Mononuclear cell (primary cell): Measurements from ENCODE around the gene SAMD4B. TPM values are rescaled to one million over a fixed set of nuclear protein-coding genes. Genes with fewer than 3 reads are reported as not detected.

Source experiments
- H3K27me3 ChIP-seq: 2 replicates; pipeline ENCODE4 v1.6.0; 2011; ENCODE audit warnings: low read length, control low read depth; ENCODE audit not compliant: insufficient read depth
- H3K4me1 ChIP-seq: 2 replicates; pipeline ENCODE4 v1.5.1; 2011; ENCODE audit warnings: mild to moderate bottlenecking, low read length, control low read depth; ENCODE audit not compliant: insufficient read depth
- H3K4me3 ChIP-seq: 2 replicates; pipeline ENCODE4 v1.5.1; 2011; ENCODE audit warnings: mild to moderate bottlenecking, low read length, moderate library complexity
- H3K9me3 ChIP-seq: 2 replicates; pipeline ENCODE4 v1.5.1; 2011; ENCODE audit warnings: low read depth, mild to moderate bottlenecking, control low read depth, low read length
- total RNA-seq: library from RNA; depleted of rRNA; stranded (reverse); fragments of >200 nt; gene quantifications from one replicate; pipeline ENCODE4 v1.2.3, GENCODE V29; 2012

The SAMD4B gene
- total RNA-seq, 1 donor, result 30.0 TPM

- no peaks in the 10 kb centered on the region for H3K9me3 ChIP-seq
- no peak overlapping the region for H3K4me3 ChIP-seq
- no peaks in the 10 kb centered on the region for H3K27me3 ChIP-seq
- no peaks in the 10 kb centered on the region for H3K4me1 ChIP-seq
These were observed 78.5 kb downstream of the SAMD4B start for GRCh38 chr19:39420769-39421168.

- Histone ChIP-seq H3K4me1 (no peaks in the 10 kb centered on the region), H3K9me3 (no peaks in the 10 kb centered on the region), H3K4me3 (no peak overlapping the region), H3K27me3 (no peaks in the 10 kb centered on the region)
These were observed 79.8 kb downstream of the SAMD4B start for GRCh38 chr19:39422020-39422419.

- H3K4me3 ChIP-seq, result no peak overlapping the region
- H3K4me1 ChIP-seq, result no peaks in the 10 kb centered on the region
- H3K27me3 ChIP-seq, result no peaks in the 10 kb centered on the region
- H3K9me3 ChIP-seq, result no peaks in the 10 kb centered on the region
These were observed 81.3 kb downstream of the SAMD4B start for GRCh38 chr19:39423258-39424086.

GRCh38 chr19:39424934-39425333 is 82.7 kb downstream of the SAMD4B start:
- no peaks in the 10 kb centered on the region for H3K27me3 ChIP-seq
- H3K4me3 ChIP-seq, result no peak overlapping the region
- no peaks in the 10 kb centered on the region for H3K9me3 ChIP-seq
- no peaks in the 10 kb centered on the region for H3K4me1 ChIP-seq

GRCh38 chr19:39425744-39426143 is 83.5 kb downstream of the SAMD4B start:
- Histone ChIP-seq H3K4me1 (peaks cover 6% of the 10 kb centered on the region), H3K27me3 (no peaks in the 10 kb centered on the region), H3K4me3 (no peak overlapping the region), H3K9me3 (no peaks in the 10 kb centered on the region)

GRCh38 chr19:39426170-39426569 is 83.9 kb downstream of the SAMD4B start:
- H3K9me3 ChIP-seq, result no peaks in the 10 kb centered on the region
- no peak overlapping the region for H3K4me3 ChIP-seq
- H3K27me3 ChIP-seq, result no peaks in the 10 kb centered on the region
- peaks cover 9% of the 10 kb centered on the region for H3K4me1 ChIP-seq

GRCh38 chr19:39427707-39428106 is 85.5 kb downstream of the SAMD4B start:
- Histone ChIP-seq H3K4me3 (no peak overlapping the region), H3K9me3 (no peaks in the 10 kb centered on the region), H3K4me1 (peaks cover 12% of the 10 kb centered on the region), H3K27me3 (no peaks in the 10 kb centered on the region)

- H3K9me3 ChIP-seq, result no peaks in the 10 kb centered on the region
- no peak overlapping the region for H3K4me3 ChIP-seq
- peaks cover 14% of the 10 kb centered on the region for H3K4me1 ChIP-seq
- H3K27me3 ChIP-seq, result no peaks in the 10 kb centered on the region
These were observed 86.3 kb downstream of the SAMD4B start for GRCh38 chr19:39428283-39429112.

GRCh38 chr19:39430675-39431593 is 88.7 kb downstream of the SAMD4B start:
- Histone ChIP-seq H3K27me3 (no peaks in the 10 kb centered on the region), H3K4me3 (no peak overlapping the region), H3K9me3 (no peaks in the 10 kb centered on the region), H3K4me1 (peaks cover 34% of the 10 kb centered on the region)

GRCh38 chr19:39432677-39433025 is 90.4 kb downstream of the SAMD4B start:
- Histone ChIP-seq H3K4me1 (peaks cover 43% of the 10 kb centered on the region), H3K9me3 (no peaks in the 10 kb centered on the region), H3K27me3 (no peaks in the 10 kb centered on the region), H3K4me3 (no peak overlapping the region)

- no peaks in the 10 kb centered on the region for H3K27me3 ChIP-seq
- H3K9me3 ChIP-seq, result no peaks in the 10 kb centered on the region
- no peak overlapping the region for H3K4me3 ChIP-seq
- H3K4me1 ChIP-seq, result peaks cover 43% of the 10 kb centered on the region
These were observed 91.4 kb downstream of the SAMD4B start for GRCh38 chr19:39433480-39434079.

GRCh38 chr19:39434123-39435076 is 92.2 kb downstream of the SAMD4B start:
- Histone ChIP-seq H3K9me3 (no peaks in the 10 kb centered on the region), H3K27me3 (no peaks in the 10 kb centered on the region), H3K4me1 (peaks cover 43% of the 10 kb centered on the region), H3K4me3 (peak overlapping the region; percentile 83)
